Tibial nerve (tissue), 4 donors: ENCODE data around the gene MEGF6. TPM values are rescaled to one million over a fixed set of nuclear protein-coding genes. Genes with fewer than 3 reads are reported as not detected.
"Not testable (repeated sequence)": the region's sequence is repeated elsewhere in the genome, so short reads cannot be mapped to it uniquely, and the experiment has no call there.

Experiments used
- DNase-seq, 2 donors: peaks; one replicate each; pipeline ENCODE4 v3.0.0-alpha.2; 2019; ENCODE audit warnings: low spot score in 2 of 2
- H3K27ac ChIP-seq, 4 donors: fragments of 200-600 bp; sonication (generic) in 3 of 4; one replicate each; pipeline ENCODE4 v1.5.1; 2017 to 2019; ENCODE audit warnings: mild to moderate bottlenecking in 1 of 4
- H3K27me3 ChIP-seq, 2 donors: fragments of 200-600 bp; sonication (generic) in 1 of 2; one replicate each; pipeline versions ENCODE4 v1.5.1 to v1.6.0; 2017 to 2019
- H3K36me3 ChIP-seq, 3 donors: fragments of 200-600 bp; sonication (generic); one replicate each; pipeline ENCODE4 v1.5.1; 2018 to 2019
- H3K4me1 ChIP-seq, 4 donors: fragments of 200-600 bp; sonication (generic) in 3 of 4; one replicate each; pipeline ENCODE4 v1.5.1; 2017 to 2019
- H3K4me3 ChIP-seq, 4 donors: fragments of 200-600 bp; sonication (generic) in 3 of 4; one replicate each; pipeline ENCODE4 v1.5.1; 2017 to 2019; ENCODE audit warnings: mild to moderate bottlenecking in 1 of 4, moderate library complexity in 1 of 4
- H3K9me3 ChIP-seq, 4 donors: fragments of 200-600 bp; sonication (generic) in 3 of 4; one replicate each; pipeline ENCODE4 v1.5.1; 2017 to 2019
- CTCF ChIP-seq, 5 experiments: fragments of 200-600 bp in 3 of 5; fragments of 450-650 bp in 2 of 5; sonication (generic) in 3 of 5; IDR thresholded peaks; one replicate each; pipeline ENCODE4 v1.5.1; 2016 to 2019; ENCODE audit warnings: antibody characterized with exemption in 5 of 5, mild to moderate bottlenecking in 3 of 5, moderate library complexity in 2 of 5
- EP300 ChIP-seq, 2 donors: sonication (generic); formaldehyde crosslinking; IDR thresholded peaks; one replicate each; pipeline ENCODE4 v1.6.1; 2017; ENCODE audit warnings: antibody characterized with exemption in 2 of 2, mild to moderate bottlenecking in 1 of 2
- POLR2A ChIP-seq, 2 donors: fragments of 450-650 bp; IDR thresholded peaks; one replicate each; pipeline ENCODE4 v1.6.1; 2017; ENCODE audit warnings: antibody characterized with exemption in 2 of 2, mild to moderate bottlenecking in 2 of 2, moderate library complexity in 2 of 2
- WGBS, 2 donors: methylation state at CpG; one replicate each; pipeline ENCODE4 v1.1.5; 2018; 5-methylcytosine and 5-hydroxymethylcytosine counted together
- total RNA-seq, 4 donors: library from RNA; depleted of rRNA; stranded (reverse); fragments of >200 nt; gene quantifications; one replicate each; pipeline ENCODE4 v1.1.0, GENCODE V29; 2016

Gene MEGF6
- total RNA-seq, 4 donors from 2014 or later, result 25.3 to 63.3 (median 42.8) TPM

- Histone ChIP-seq H3K4me3 (peak overlapping the region; percentile 71 to 94 (median 85)), H3K27me3 (no peaks in the 10 kb centered on the region), H3K4me1 (peaks cover 2 to 51% (median 22%) of the 10 kb centered on the region in 4 donors), H3K9me3 (no peaks in the 10 kb centered on the region), H3K27ac (peak overlapping the region in 2 of 4 donors; percentile 68 to 88), H3K36me3 (peaks cover under 1 to 21% (median 12%) of the 10 kb centered on the region in 3 donors)
- TF ChIP-seq CTCF (IDR thresholded peaks at IDR 0.05), result no peak
- no peak for TF ChIP-seq POLR2A (IDR thresholded peaks at IDR 0.05)
- no peak for TF ChIP-seq EP300 (IDR thresholded peaks at IDR 0.05)
- DNase-seq, result no peak
- 29% methylated on average over 22 to 23 of the region's 23 CpGs for WGBS, 2 donors
Measured at GRCh38 chr1:3623441-3624199, 12.3 kb upstream of the MEGF6 start.

- peaks cover 3 to 53% (median 22%) of the 10 kb centered on the region in 4 donors for H3K4me1 ChIP-seq
- not testable (repeated sequence) for H3K4me3 ChIP-seq, H3K9me3 ChIP-seq, H3K27me3 ChIP-seq, DNase-seq, H3K36me3 ChIP-seq, H3K27ac ChIP-seq
- 74 to 84% methylated on average over 9 of the region's 9 CpGs for WGBS, 2 donors
Measured at GRCh38 chr1:3622102-3622501, 10.8 kb upstream of the MEGF6 start.

- not testable (repeated sequence) for H3K27ac ChIP-seq, DNase-seq, H3K36me3 ChIP-seq, H3K4me3 ChIP-seq, H3K27me3 ChIP-seq, H3K9me3 ChIP-seq
- WGBS, 2 donors, result 25 to 27% methylated on average over 15 of the region's 15 CpGs
- TF ChIP-seq CTCF (IDR thresholded peaks at IDR 0.05), result peak; percentile 38 to 64 (median 55)
- H3K4me1 ChIP-seq, result peaks cover 3 to 47% (median 21%) of the 10 kb centered on the region in 4 donors
Measured at GRCh38 chr1:3621151-3621671, 9.9 kb upstream of the MEGF6 start.

GRCh38 chr1:3620708-3621107 lies 9.4 kb upstream of the MEGF6 start:
- WGBS, 2 donors, result 87 to 89% methylated on average over 12 of the region's 12 CpGs
- Histone ChIP-seq H3K4me1 (peaks cover 3 to 42% (median 19%) of the 10 kb centered on the region in 4 donors), H3K4me3 (no peak overlapping the region), H3K27ac (no peak overlapping the region), H3K36me3 (no peaks in the 10 kb centered on the region), H3K9me3 (no peaks in the 10 kb centered on the region), H3K27me3 (no peaks in the 10 kb centered on the region)
- TF ChIP-seq EP300 (IDR thresholded peaks at IDR 0.05), result no peak
- TF ChIP-seq CTCF (IDR thresholded peaks at IDR 0.05), result no peak
- TF ChIP-seq POLR2A (IDR thresholded peaks at IDR 0.05), result no peak
- no peak for DNase-seq

- Histone ChIP-seq H3K4me3 (no peak overlapping the region), H3K27ac (no peak overlapping the region), H3K27me3 (no peaks in the 10 kb centered on the region), H3K36me3 (no peaks in the 10 kb centered on the region), H3K9me3 (no peaks in the 10 kb centered on the region), H3K4me1 (peaks cover 3 to 37% (median 17%) of the 10 kb centered on the region in 4 donors)
- TF ChIP-seq EP300 (IDR thresholded peaks at IDR 0.05) (no peak), POLR2A (IDR thresholded peaks at IDR 0.05) (peak in 1 of 2 donors; percentile 4), CTCF (IDR thresholded peaks at IDR 0.05) (peak; percentile 80 to 91 (median 85))
- WGBS, 2 donors, result 20 to 25% methylated on average over 21 of the region's 21 CpGs
- peak; percentile 70 to 89 for DNase-seq
Measured at GRCh38 chr1:3618881-3619671, 7.8 kb upstream of the MEGF6 start.
